ENCODE results near the gene KIAA0930. TPM values are rescaled to one million over a fixed set of nuclear protein-coding genes. Genes with fewer than 3 reads are reported as not detected.
"Not testable (repeated sequence)": the region's sequence is repeated elsewhere in the genome, so short reads cannot be mapped to it uniquely, and the experiment has no call there.

KIAA0930 gene
- 10 to 100 TPM; 19.8 to 28.2 (median 25.6) TPM for polyA plus RNA-seq (ENCODE audit: insufficient read length in 3 of 3)
- long read RNA-seq, donor 1, full-length matches to known transcripts: 7 of 7 reads
- long read RNA-seq, donor 1, partial matches to known transcripts: 0 of 7 reads
- long read RNA-seq, donor 1, other reads (novel, unspliced or antisense): 0 of 7 reads
- long read RNA-seq, donor 2, full-length matches to known transcripts: 9 of 9 reads
- long read RNA-seq, donor 2, partial matches to known transcripts: 0 of 9 reads
- long read RNA-seq, donor 2, other reads (novel, unspliced or antisense): 0 of 9 reads
- long read RNA-seq, donor 3, full-length matches to known transcripts: 6 of 6 reads
- long read RNA-seq, donor 3, partial matches to known transcripts: 0 of 6 reads
- long read RNA-seq, donor 3, other reads (novel, unspliced or antisense): 0 of 6 reads
- long read RNA-seq, donor 4, full-length matches to known transcripts: 11 of 11 reads
- long read RNA-seq, donor 4, partial matches to known transcripts: 0 of 11 reads
- long read RNA-seq, donor 4, other reads (novel, unspliced or antisense): 0 of 11 reads
- long read RNA-seq, donor 5, full-length matches to known transcripts: 3 of 3 reads
- long read RNA-seq, donor 5, partial matches to known transcripts: 0 of 3 reads
- long read RNA-seq, donor 5, other reads (novel, unspliced or antisense): 0 of 3 reads
- long read RNA-seq, donor 6, full-length matches to known transcripts: 6 of 6 reads
- long read RNA-seq, donor 6, partial matches to known transcripts: 0 of 6 reads
- long read RNA-seq, donor 6, other reads (novel, unspliced or antisense): 0 of 6 reads
- long read RNA-seq, donor 7, full-length matches to known transcripts: 14 of 91 reads
- long read RNA-seq, donor 7, partial matches to known transcripts: 77 of 91 reads
- long read RNA-seq, donor 7, other reads (novel, unspliced or antisense): 0 of 91 reads
- long read RNA-seq, donor 8, full-length matches to known transcripts: 3 of 3 reads
- long read RNA-seq, donor 8, partial matches to known transcripts: 0 of 3 reads
- long read RNA-seq, donor 8, other reads (novel, unspliced or antisense): 0 of 3 reads
- long read RNA-seq, donor 9, full-length matches to known transcripts: 5 of 11 reads
- long read RNA-seq, donor 9, partial matches to known transcripts: 6 of 11 reads
- long read RNA-seq, donor 9, other reads (novel, unspliced or antisense): 0 of 11 reads
- long read RNA-seq, donor 10, full-length matches to known transcripts: 13 of 13 reads
- long read RNA-seq, donor 10, partial matches to known transcripts: 0 of 13 reads
- long read RNA-seq, donor 10, other reads (novel, unspliced or antisense): 0 of 13 reads
- long read RNA-seq, donor 11, full-length matches to known transcripts: 5 of 12 reads
- long read RNA-seq, donor 11, partial matches to known transcripts: 7 of 12 reads
- long read RNA-seq, donor 11, other reads (novel, unspliced or antisense): 0 of 12 reads
- long read RNA-seq, donor 12, full-length matches to known transcripts: 15 of 15 reads
- long read RNA-seq, donor 12, partial matches to known transcripts: 0 of 15 reads
- long read RNA-seq, donor 12, other reads (novel, unspliced or antisense): 0 of 15 reads
- long read RNA-seq, donor 13, full-length matches to known transcripts: 4 of 4 reads
- long read RNA-seq, donor 13, partial matches to known transcripts: 0 of 4 reads
- long read RNA-seq, donor 13, other reads (novel, unspliced or antisense): 0 of 4 reads
- long read RNA-seq, donor 14, full-length matches to known transcripts: 19 of 30 reads
- long read RNA-seq, donor 14, partial matches to known transcripts: 11 of 30 reads
- long read RNA-seq, donor 14, other reads (novel, unspliced or antisense): 0 of 30 reads
- long read RNA-seq, donor 15, full-length matches to known transcripts: 16 of 21 reads
- long read RNA-seq, donor 15, partial matches to known transcripts: 5 of 21 reads
- long read RNA-seq, donor 15, other reads (novel, unspliced or antisense): 0 of 21 reads
- long read RNA-seq, donor 16, full-length matches to known transcripts: 4 of 4 reads
- long read RNA-seq, donor 16, partial matches to known transcripts: 0 of 4 reads
- long read RNA-seq, donor 16, other reads (novel, unspliced or antisense): 0 of 4 reads

GRCh38 chr22:45240810-45241631 is at the start of gene KIAA0930:
TSS of gene KIAA0930 (minus strand) at chr22:45240894. CDS start at chr22:45240703, 191 bp downstream.
- DNase-seq: peak; percentile 62

DNA sequence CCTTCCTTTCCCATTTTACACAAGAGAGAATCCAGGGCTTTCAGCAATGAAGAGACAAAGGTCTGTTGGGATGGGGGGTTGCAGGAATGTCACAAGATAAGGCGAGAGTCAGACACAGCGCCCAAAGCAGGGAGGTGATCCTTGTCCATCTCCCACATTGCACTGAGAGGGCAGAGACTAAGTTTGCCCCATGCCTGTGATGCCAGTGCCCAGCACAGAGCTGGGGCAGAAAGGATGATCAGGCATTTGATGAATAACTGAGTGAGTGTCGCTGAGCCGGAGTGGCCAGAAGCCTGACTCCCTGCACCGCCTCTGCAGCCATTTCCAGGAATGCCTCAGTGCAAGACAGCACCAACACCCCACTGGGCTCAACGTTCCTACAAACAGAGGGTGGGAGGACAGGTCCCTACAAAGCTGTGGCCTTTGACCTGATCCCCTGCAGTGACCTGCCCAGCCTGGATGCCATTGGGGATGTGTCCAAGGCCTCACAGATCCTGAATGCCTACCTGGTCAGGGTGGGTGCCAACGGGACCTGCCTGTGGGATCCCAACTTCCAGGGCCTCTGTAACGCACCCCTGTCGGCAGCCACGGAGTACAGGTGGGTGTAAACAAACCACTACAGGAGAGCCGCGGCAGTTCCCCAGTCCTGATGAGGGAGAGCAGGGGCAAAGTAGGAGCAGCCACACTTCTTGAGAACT is 46.3 kb upstream of the KIAA0930 start:
- DNase-seq: no peak

DNA sequence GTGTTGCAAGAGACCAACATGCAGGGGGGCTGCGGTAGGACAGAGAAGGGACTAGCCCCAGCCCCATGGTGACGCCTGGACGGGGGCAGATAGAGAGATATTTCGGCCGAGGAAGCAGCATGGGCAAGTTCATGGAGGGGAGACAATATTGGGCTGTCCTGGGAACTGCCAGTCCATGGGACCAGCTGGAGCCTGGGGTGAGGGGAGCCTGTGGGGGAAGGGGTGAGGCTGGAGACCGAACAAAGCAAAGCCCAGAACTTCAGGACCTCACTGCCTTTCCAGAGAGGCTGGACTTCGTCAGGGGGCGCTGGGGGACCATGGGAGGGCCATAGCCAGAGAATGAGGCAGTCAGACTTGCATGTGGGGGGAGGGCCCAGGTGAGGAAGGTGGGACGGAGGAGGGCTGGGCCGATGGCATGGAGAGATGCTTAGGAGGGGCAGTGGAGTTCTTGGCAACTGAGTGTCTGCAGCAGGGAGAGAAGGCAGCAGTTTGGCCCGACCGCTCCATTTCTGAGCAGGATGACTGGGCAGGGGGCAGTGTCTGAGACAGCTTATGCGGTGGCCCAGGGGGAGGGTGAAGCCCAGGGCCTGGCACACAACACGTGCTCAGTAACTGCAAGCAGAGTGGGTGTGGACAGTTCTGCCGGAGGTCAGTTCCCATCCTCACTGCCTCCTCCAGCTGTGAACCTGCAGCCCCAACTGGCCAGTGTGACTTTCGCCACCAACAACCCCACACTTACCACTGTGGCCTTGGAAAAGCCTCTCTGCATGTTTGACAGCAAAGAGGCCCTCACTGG is 44.8 kb upstream of the KIAA0930 start:
- DNase-seq: no peak

GRCh38 chr22:45284705-45285262 is 44.1 kb upstream of the KIAA0930 start, which contains the start of gene UPK3A:
TSS of gene UPK3A (plus strand) at chr22:45284949. CDS start at chr22:45285014, 65 bp downstream.
- no peak for DNase-seq

- DNase-seq: no peak
Measured at GRCh38 chr22:45281010-45281409, 40.3 kb upstream of the KIAA0930 start.

DNA sequence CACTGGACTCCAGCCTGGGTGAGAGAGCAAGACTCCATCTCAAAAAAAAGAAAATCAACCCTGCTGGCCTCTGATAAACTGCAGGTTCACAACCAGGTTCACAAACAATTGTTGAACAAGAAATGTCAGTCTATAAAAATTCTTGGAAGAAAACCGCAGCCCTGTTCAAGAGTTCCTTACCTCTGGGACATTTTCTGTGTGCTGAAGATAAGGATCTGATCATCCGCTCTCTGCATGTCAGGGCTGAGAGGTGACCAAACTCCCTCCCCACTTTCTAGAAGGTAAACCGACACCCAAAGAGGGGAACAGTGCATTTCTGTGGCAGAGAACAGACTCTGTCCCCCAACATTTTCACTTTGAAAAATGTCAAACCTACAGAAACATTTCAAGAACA is 39.9 kb upstream of the KIAA0930 start:
- DNase-seq: no peak

GRCh38 chr22:45278125-45278524 is 37.4 kb upstream of the KIAA0930 start:
- DNase-seq: no peak

- not testable (repeated sequence) for DNase-seq
Measured at GRCh38 chr22:45277720-45278119, 37.0 kb upstream of the KIAA0930 start.

DNA sequence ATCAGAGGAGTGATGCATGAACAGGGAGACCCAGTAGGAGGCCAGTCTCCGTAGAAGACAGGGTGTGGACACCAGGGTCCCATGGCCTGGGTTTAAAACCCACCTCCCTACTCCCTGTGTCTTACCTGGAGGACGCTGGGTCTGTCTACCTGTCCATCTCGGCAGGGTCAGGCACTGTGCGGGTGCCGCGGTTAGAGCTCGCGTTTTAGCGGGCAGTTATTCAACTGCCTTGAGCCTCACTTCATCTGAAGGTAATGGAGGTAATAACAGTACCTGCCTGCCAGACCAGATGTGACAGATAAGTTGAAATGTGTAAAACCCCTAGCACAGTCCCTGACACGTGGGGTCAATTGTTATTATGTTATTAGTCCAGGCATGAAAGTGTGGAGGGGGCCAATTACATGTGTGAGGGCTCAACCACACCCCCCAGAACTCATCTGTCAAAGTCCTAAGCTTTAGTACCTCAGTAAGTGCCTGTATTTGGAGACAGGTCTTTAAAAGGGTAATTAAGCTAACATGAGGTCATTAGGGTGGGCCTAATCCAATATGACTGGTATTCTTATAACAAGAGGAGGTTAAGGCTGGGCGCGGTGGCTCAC is 35.9 kb upstream of the KIAA0930 start:
- DNase-seq: no peak

DNA sequence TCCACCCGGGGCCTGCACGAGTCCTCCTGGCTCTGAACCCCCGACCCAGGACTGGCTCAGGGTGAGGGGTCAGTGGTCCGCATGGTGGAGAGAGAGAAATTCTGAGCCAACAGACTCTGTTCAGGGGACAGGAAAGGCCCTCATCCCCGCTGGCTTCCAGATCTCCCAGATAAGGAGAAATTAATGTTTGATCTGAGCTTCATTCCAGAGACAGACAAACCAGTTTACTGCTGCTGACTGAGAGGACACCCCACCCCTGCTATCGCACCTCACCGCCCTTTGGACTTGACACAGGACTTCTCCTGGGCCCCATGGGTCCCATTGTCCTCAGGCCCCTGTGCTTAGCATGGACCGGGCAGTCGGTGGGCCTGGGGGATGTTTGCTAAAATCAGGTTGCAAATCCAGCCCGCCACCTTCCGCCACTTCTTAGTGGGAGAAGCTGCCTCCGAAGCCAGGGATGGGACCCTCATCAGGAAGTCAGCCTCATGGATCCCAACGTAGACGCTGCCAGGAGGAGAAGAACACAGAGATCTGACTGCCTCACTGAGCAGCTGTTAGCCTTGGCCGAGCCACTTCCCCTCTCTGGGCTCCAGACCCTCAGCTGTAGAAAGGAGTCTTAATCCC is 32.9 kb upstream of the KIAA0930 start:
- DNase-seq: no peak

- no peak for DNase-seq
Measured at GRCh38 chr22:45272498-45272897, 31.8 kb upstream of the KIAA0930 start.

- DNase-seq: no peak
Measured at GRCh38 chr22:45271667-45272201, 31.0 kb upstream of the KIAA0930 start.

DNA sequence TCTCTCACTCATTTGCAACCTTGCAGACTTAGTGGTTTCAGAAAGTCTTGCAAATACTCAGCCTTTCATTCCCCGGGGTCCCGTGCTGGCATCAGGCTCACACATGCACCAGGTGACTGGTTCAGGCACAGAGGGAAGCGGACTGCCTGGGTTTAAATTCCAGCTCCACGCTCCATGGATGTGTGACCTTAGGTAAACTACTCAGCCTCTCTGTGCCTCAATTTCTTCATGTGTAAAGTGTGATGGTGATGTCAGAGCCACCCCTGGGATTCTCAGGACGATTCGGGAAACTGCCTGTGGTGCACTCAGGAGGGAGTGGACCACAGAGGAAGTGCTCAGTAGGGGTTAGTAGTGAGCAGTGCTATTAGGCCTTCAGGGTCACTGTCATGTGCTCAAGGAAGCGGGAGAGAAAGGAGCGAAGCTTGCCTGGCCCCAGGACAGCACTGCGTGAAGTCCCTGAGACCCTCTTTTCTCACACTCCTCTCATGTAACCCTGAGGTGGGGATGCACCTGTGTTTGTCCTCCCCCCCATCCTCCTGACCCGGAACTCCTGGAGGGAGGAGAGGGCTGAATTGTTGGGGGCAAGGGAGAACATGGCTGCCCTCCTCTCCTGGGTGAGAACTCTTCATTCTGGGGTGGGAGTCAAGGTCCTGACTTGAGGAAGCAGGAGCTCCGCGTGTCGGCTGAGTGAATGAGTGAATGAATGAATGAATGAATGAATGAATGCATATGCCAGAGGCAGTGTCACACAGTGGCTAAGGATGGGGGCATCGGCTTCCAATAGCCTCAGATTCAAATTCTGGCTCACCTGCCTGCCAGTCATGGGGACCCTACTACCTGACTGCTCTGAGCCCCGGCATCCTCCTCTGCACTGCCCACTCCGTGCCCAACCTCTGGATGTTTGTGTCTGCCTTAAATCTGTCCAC is 29.7 kb upstream of the KIAA0930 start:
- no peak for DNase-seq

- no peak for DNase-seq
Measured at GRCh38 chr22:45268958-45269844, 28.5 kb upstream of the KIAA0930 start.
